Mononuclear cell (primary cell): ENCODE measurements around the gene GUCY1A1. TPM values are rescaled to one million over a fixed set of nuclear protein-coding genes. Genes with fewer than 3 reads are reported as not detected.

Source experiments
- H3K27me3 ChIP-seq: 2 replicates; pipeline ENCODE4 v1.6.0; 2011; ENCODE audit warnings: low read length, control low read depth; ENCODE audit not compliant: insufficient read depth
- H3K4me1 ChIP-seq: 2 replicates; pipeline ENCODE4 v1.5.1; 2011; ENCODE audit warnings: mild to moderate bottlenecking, low read length, control low read depth; ENCODE audit not compliant: insufficient read depth
- H3K4me3 ChIP-seq: 2 replicates; pipeline ENCODE4 v1.5.1; 2011; ENCODE audit warnings: mild to moderate bottlenecking, low read length, moderate library complexity
- H3K9me3 ChIP-seq: 2 replicates; pipeline ENCODE4 v1.5.1; 2011; ENCODE audit warnings: low read depth, mild to moderate bottlenecking, control low read depth, low read length
- total RNA-seq: library from RNA; depleted of rRNA; stranded (reverse); fragments of >200 nt; gene quantifications from one replicate; pipeline ENCODE4 v1.2.3, GENCODE V29; 2012

GUCY1A1 gene
- total RNA-seq, 1 donor, result 6.4 TPM

DNA sequence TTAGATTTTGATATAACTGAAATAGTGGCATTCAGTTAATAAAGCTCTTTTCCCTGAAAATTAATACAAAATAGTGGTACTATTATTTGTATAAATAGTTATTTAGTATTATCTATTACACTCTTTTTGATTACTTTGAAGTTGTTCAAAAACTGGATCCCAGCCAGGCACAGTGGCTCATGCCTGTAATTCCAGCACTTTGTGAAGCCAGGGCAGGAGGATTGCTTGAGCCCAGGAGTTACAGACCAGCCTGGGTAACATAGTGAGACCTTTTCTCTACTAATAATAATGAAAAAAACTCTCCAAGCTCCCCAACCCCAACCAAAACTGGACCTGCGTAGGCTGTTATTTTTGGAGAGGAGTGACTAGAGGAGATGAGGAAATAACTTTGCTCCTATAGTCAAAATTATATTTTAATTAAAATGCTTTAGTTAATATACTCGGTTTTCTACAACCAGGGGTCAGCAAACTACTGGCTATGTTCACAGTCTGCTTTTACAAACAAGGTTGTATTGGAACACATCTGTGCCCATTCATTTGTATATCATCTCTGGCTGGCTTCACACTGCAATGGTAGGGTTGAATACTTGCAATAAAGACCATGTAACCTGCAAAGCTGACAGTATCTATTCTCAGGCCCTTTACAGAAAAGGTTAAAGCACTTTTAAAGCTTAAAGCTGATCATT is 27.6 kb downstream of the GUCY1A1 start:
- H3K4me3 ChIP-seq, result no peak overlapping the region
- no peaks in the 10 kb centered on the region for H3K9me3 ChIP-seq
- H3K27me3 ChIP-seq, result no peaks in the 10 kb centered on the region
- H3K4me1 ChIP-seq, result no peaks in the 10 kb centered on the region

- no peaks in the 10 kb centered on the region for H3K9me3 ChIP-seq
- no peaks in the 10 kb centered on the region for H3K27me3 ChIP-seq
- no peaks in the 10 kb centered on the region for H3K4me1 ChIP-seq
- H3K4me3 ChIP-seq, result no peak overlapping the region
Measured at GRCh38 chr4:155696226-155696625, 29.6 kb downstream of the GUCY1A1 start.

GRCh38 chr4:155696726-155697125 is 30.1 kb downstream of the GUCY1A1 start:
- Histone ChIP-seq H3K27me3 (no peaks in the 10 kb centered on the region), H3K4me3 (no peak overlapping the region), H3K9me3 (no peaks in the 10 kb centered on the region), H3K4me1 (no peaks in the 10 kb centered on the region)

DNA sequence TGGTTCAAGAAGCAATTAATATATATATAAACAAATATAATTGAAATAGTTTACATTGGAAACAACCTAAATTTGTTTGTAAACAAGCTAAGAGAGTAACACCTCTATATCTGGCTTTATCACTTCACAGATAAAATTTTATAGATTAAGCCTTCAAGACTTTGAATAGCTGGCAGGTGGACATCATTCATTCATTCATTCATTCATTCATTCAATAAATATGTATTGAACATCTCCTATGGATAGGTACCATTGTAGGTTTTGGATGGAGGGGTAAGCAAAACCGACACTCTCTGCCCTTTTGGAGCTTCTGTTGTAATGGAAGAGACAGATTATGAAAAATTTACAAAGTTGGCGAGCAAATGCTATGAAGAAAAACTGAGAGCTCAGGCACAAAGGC is 35.2 kb downstream of the GUCY1A1 start:
- Histone ChIP-seq H3K4me3 (no peak overlapping the region), H3K4me1 (no peaks in the 10 kb centered on the region), H3K9me3 (no peaks in the 10 kb centered on the region), H3K27me3 (no peaks in the 10 kb centered on the region)

DNA sequence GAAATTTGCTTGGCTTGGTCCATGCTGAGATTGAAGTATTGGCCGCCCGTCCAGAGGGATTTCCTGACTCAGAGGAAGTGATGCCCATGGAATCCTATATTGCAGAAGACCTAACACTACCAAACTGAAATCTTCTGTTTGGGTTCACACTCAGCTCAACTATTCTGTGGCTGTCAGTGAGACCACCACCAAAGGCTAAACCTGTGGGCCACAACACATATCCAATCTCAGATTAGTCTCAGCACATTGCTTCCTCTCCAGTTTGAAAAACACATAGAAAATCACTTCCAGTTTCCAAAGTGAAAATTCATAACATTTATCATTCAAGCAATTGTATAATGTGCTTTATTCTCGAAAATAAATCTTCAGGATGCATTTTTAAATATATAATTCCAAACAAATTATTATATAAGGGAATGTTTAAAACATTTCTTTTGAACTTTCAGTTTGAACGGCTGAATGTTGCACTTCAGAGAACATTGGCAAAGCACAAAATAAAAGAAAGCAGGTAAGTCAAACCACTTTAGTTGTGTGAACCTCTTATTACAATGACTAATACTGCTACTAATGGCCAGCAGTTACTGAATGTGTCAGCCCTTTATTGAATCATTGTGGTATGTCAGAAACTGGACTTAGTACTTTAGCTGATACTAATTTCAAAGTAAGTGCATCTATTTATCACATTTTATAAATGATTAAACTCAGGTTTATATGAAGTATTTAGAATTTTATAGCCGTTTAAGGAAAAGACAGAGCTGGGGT is 37.0 kb downstream of the GUCY1A1 start:
- no peak overlapping the region for H3K4me3 ChIP-seq

DNA sequence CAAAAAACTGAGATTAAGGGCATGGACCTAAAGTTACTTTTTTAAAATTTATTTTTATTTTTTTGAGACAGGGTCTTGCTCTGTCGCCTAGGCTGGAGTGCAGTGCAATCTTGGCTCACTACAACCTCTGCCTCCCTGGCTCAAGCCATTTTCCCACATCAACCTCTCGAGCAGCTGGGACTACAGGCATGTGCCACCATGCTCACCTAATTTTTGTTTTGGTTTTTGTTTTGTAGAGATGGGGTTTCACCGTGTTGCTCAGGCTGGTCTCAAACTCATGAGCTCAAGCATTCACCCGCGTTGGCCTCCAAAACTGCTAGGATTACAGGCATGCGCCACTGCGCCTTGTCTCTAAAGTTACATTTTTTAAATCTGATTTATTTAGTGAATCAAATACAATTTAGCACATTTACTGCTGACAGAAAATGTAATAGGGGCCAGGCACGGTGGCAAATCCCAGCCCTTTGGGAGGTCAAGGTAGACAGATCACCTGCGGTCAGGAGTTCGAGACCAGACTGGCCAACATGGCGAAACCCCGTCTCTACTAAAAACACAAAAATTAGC is 38.3 kb downstream of the GUCY1A1 start:
- Histone ChIP-seq H3K4me3 (no peak overlapping the region), H3K9me3 (no peaks in the 10 kb centered on the region), H3K4me1 (no peaks in the 10 kb centered on the region), H3K27me3 (no peaks in the 10 kb centered on the region)

More for the DNA sequence above, 37.0 kb downstream of the GUCY1A1 start:
- Histone ChIP-seq H3K4me1 (no peaks in the 10 kb centered on the region), H3K27me3 (no peaks in the 10 kb centered on the region), H3K9me3 (no peaks in the 10 kb centered on the region)

GRCh38 chr4:155705664-155706063 is 39.0 kb downstream of the GUCY1A1 start:
- no peaks in the 10 kb centered on the region for H3K9me3 ChIP-seq
- H3K4me1 ChIP-seq, result no peaks in the 10 kb centered on the region
- no peaks in the 10 kb centered on the region for H3K27me3 ChIP-seq
- no peak overlapping the region for H3K4me3 ChIP-seq

DNA sequence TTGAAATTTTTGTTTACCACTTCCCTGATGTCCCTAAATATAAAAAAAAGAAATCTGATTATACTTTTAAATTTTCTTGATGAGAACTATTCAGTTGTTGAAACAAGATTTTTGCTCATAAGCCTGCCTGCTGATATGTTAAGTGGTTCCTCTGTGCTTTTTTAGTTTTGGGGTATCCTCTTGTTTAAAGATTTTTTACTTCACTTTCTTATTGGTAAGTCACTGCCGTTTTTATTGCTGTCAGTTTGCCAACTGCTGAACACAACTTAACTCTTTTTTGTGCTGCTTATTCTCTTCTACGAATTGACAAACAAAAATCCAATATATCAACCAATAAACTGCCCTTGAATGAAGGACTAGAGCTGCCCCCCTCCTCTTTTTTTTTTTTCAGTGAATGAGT is 39.5 kb downstream of the GUCY1A1 start:
- no peaks in the 10 kb centered on the region for H3K27me3 ChIP-seq
- no peaks in the 10 kb centered on the region for H3K4me1 ChIP-seq
- H3K4me3 ChIP-seq, result no peak overlapping the region
- H3K9me3 ChIP-seq, result no peaks in the 10 kb centered on the region

DNA sequence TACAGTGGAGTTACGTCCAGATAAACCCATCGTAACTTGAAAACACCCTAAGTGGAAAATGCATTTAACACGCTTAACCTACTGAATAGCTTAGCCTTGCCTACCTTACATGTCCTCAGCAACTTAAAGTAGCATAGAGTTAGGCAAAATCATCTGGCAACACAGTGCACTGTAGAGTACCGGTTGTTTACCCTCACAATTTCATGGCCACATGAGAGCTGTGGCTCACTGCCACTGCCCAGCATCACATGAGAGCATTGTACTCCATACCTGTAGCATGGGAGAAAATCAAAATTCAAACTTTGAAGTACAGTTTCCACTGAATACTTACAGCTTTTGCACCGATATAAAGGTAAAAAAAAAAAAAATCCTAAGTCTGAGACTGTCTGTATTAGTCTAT is 40.6 kb downstream of the GUCY1A1 start:
- H3K9me3 ChIP-seq, result no peaks in the 10 kb centered on the region
- H3K4me3 ChIP-seq, result no peak overlapping the region
- no peaks in the 10 kb centered on the region for H3K27me3 ChIP-seq
- no peaks in the 10 kb centered on the region for H3K4me1 ChIP-seq

- H3K4me1 ChIP-seq, result no peaks in the 10 kb centered on the region
- no peaks in the 10 kb centered on the region for H3K27me3 ChIP-seq
- no peak overlapping the region for H3K4me3 ChIP-seq
- no peaks in the 10 kb centered on the region for H3K9me3 ChIP-seq
Measured at GRCh38 chr4:155708782-155709181, 42.1 kb downstream of the GUCY1A1 start.

DNA sequence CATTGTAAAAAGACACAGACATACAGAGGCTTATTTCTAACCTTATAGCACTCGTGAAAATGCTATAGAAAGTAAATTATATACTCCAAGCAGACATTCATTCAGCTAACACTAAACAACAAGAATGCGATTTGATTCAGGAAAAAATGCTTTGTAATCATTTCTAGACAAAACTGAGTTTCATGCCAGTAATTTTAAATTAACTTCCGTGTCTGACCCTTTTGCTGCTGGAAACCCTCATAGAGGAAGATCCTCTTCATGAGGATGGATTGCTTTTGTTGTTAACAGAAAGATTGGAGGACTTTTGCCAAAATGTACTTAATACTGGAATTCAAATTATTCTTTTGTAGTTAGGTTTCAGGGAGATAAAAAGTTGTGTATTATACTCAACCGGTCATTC is 43.3 kb downstream of the GUCY1A1 start:
- no peaks in the 10 kb centered on the region for H3K9me3 ChIP-seq
- no peaks in the 10 kb centered on the region for H3K4me1 ChIP-seq
- no peaks in the 10 kb centered on the region for H3K27me3 ChIP-seq
- H3K4me3 ChIP-seq, result no peak overlapping the region

DNA sequence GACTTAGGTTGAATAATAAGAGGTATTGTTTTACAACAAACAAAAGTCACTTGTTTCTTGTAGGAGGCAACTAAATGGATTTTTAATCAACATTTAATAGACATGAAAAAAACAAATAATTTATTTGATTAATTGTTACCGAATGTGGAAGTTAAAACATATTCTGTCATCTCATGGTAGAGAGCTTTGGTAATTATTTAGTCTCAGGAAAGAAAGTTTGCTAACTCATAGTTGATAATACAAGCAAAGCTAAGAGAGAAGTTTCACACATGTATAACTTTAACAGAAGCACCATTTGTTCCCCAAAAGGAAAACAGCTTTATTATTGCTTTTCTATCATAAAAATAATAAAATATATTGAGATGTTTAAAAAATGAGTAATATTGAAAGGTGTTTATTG is 44.9 kb downstream of the GUCY1A1 start:
- no peaks in the 10 kb centered on the region for H3K9me3 ChIP-seq
- H3K4me3 ChIP-seq, result no peak overlapping the region
- H3K27me3 ChIP-seq, result no peaks in the 10 kb centered on the region
- H3K4me1 ChIP-seq, result no peaks in the 10 kb centered on the region

DNA sequence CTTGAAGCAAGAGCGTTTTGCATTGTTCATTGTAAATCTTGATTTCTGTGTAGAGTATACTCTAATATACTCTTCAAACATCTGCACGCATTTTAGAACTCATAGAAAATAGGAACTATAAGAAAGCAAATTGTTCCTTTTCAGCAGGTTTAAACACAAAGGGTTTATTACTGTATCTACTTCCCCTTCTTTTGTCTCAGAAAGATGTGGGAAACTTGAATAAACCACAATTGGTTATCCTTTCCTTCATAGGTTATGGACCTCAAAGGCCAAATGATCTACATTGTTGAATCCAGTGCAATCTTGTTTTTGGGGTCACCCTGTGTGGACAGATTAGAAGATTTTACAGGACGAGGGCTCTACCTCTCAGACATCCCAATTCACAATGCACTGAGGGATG is 46.2 kb downstream of the GUCY1A1 start:
- Histone ChIP-seq H3K4me3 (no peak overlapping the region), H3K4me1 (no peaks in the 10 kb centered on the region), H3K9me3 (no peaks in the 10 kb centered on the region), H3K27me3 (no peaks in the 10 kb centered on the region)

- no peaks in the 10 kb centered on the region for H3K27me3 ChIP-seq
- H3K4me3 ChIP-seq, result no peak overlapping the region
- H3K4me1 ChIP-seq, result no peaks in the 10 kb centered on the region
- no peaks in the 10 kb centered on the region for H3K9me3 ChIP-seq
Measured at GRCh38 chr4:155713911-155714310, 47.3 kb downstream of the GUCY1A1 start.

DNA sequence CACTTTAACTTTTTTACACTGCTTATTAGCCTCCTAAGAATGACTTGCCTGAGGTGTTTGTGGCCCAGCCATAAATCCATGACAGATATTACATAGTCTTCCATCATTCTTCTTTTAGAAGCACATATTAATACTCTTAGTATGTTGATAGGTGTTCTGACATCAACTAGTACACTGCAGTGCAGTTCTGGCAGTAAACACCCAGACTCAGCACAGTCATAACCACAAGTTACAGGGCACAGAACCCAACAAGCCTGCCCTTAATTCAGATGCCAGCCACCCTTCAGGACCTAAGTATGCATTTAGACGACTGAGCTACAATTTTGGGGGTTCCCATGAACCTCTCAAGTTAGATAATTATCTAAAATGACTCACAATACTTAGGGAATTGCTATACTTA is 55.7 kb downstream of the GUCY1A1 start:
- Histone ChIP-seq H3K27me3 (no peaks in the 10 kb centered on the region), H3K9me3 (no peaks in the 10 kb centered on the region), H3K4me3 (no peak overlapping the region), H3K4me1 (no peaks in the 10 kb centered on the region)
